HG03159 (cell line): ENCODE measurements around the gene MT4.

Experiments used
- ATAC-seq: cut with Tn5 transposase; IDR thresholded peaks from one replicate; pipeline ENCODE4 v1.9.1; 2021; ENCODE audit warnings: mild to moderate bottlenecking, moderate library complexity; ENCODE audit not compliant: unreplicated experiment

Gene MT4

GRCh38 chr16:56564793-56565477 is at the start of gene MT4:
Gene MT4, plus strand, starts transcription at chr16:56565073. Its CDS starts 56 bp downstream, at chr16:56565129.
- no peak for ATAC-seq

- no peak for ATAC-seq
Observed at GRCh38 chr16:56515665-56516064, 49.2 kb upstream of the MT4 start.

- no peak for ATAC-seq
Observed at GRCh38 chr16:56517206-56517605, 47.7 kb upstream of the MT4 start.

DNA sequence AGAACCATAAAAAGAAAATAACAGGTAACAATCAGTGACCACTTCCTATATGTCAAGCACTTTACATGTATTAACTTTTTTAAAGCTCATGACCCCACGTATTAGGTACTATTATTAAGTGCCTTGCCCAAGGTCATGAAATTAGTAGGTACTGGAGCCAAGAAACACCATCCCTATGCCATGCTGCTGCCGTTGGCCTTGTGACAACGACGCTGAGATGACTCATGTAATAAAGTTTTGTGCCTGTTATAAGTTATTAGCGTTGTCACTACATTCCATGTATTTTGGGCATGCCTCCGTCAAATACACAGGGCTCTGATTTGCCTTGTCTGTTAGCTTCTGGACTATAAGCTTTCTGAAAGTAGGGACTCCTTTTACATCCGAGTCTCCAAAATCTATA is 46.4 kb upstream of the MT4 start:
- no peak for ATAC-seq

DNA sequence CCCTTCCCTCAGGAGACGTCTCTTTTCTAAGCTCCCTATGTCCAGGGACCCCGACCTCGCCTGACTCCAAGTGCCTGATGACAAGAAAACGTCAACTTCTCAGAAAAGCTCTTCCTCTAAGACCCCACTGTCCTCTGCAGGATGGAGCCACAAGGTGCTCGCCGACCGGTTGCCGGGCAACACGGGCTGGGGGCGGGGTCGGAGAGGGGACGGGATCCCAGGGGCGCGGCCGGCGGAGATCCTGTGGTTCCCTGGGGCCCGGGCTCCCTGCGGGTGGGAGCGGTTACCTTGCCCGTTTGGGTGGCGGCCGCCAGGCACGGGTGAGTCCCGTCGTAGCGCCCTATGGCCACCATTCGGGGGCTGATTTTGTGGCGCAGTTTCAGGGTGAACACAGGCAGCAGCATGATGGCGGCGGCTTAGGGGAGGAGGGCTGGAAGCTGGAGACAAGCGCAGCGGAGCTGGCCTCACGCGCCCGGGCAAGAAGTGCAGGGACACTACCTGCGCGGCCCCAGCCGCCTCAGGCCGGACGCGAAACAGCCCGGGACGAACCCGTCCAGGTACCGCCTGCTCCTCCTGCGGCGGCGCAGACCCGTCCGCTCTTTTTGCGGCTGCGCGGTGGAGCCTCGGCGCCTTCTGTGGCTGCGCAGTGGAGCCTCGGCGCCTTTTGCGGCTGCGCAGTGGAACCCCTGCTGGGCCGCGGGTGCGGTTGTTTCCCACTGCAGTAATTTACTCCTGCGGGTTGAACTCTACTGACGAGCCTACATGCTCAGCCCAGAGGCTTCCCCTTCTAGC is 45.2 kb upstream of the MT4 start, which contains the start of gene BBS2:
Gene BBS2 (minus strand): TSS at position 566 of the 792 bp plus-strand sequence. CDS start 162 bp downstream, at position 404.
- peak; percentile 78 for ATAC-seq

GRCh38 chr16:56520251-56520577 is 44.7 kb upstream of the MT4 start:
- no peak for ATAC-seq

DNA sequence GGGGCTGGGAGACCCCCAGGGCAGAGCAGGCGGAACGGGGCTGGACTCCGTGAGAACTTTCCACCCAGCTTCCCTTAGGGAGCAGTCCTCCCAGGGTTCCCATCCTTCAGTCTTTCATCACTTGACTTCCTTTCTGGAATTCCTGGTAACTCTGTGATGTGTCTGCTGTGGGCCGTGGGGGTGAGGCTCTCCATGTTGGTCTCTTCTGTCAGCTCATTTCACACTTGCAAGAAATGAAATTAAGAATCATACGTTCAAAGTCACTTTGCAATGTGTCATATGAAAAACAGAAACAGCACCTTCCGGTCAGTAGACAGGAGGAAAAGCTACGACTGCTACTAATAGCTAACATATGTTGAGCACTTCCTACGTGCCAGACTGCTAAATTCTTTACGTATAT is 39.6 kb upstream of the MT4 start:
- no peak for ATAC-seq

- ATAC-seq, result no peak
Observed at GRCh38 chr16:56530872-56531271, 34.0 kb upstream of the MT4 start.

DNA sequence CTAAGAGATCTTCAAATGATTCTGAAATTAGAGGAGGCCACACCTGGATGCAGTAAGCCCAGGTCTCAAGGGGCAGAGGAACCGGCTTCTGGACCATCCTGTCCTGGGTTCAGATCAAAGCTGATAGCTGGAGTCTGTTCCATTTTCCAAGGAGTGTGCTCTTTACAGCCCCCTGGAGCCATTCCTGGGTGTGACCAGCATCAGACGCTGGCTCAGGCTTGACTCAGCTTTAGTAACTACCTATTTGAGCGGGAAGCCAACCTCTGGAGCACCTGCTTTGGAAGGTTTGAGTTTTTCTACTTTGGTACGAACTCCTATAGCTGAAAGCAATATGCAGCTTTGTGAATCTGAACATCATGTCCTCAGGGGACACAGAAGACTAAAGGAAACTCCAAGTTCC is 32.2 kb upstream of the MT4 start:
- no peak for ATAC-seq

GRCh38 chr16:56534847-56535383 is 30.0 kb upstream of the MT4 start:
- no peak for ATAC-seq

GRCh38 chr16:56538331-56538730 is 26.5 kb upstream of the MT4 start:
- ATAC-seq, result no peak

- no peak for ATAC-seq
Observed at GRCh38 chr16:56539656-56540055, 25.2 kb upstream of the MT4 start.

DNA sequence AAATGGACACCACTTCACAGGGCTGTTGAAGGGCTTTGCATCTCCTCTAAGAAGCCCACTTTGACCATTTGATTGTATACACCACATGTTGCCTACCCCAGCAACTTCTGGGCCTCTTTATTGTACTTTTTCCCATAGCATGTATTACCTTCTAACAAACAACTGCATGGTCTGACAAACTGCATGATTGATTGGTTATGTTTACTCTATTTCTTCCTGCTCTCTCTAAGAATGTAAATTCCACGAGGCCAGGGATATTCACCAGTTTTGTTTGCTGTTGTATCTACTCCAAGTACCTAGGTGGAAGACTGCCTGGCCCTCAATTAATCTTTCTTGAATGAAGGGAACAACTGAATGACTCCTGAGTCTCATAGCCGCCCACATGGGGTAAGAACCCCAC is 22.8 kb upstream of the MT4 start:
- ATAC-seq, result no peak

DNA sequence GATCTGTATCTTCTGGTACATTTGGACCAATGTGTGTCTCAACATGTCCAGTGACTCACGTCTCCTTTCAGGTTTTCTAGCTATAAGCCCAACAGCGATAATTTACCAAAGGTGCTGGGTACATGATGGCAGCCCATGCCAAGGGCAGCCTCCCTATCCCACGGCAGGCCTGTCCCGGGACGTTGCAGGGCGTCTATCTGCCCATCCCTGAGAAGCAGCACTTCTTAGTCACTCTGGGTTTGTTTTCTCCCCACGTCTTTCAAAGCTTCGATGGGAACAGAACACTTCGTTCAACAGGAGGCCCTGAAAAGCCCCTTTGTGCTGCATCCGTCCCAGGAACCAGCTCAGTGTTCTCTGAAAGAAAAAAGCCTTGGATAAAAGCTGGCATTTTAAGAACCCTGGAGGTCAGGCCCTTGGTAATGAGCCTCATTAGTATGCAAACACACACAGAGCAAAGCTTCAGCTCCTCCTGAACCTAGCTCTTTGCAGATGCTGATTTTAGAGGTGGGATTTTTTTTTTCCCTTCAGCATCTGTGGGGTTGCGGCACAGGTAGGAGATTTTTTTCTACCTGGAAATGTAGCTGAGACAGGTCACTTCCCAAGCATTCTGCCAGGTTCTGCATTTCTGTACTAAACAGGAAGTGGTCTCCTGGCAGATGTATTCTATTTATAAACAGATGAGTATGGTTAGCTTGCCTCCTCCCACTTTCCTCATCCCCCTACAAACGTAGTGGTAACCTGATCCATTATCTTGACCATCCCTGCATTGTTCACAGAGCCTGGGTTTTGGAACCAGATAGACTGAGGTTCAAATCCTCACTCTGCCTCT is 17.5 kb upstream of the MT4 start:
- ATAC-seq, result no peak

GRCh38 chr16:56547949-56548567 is 16.8 kb upstream of the MT4 start:
- no peak for ATAC-seq

DNA sequence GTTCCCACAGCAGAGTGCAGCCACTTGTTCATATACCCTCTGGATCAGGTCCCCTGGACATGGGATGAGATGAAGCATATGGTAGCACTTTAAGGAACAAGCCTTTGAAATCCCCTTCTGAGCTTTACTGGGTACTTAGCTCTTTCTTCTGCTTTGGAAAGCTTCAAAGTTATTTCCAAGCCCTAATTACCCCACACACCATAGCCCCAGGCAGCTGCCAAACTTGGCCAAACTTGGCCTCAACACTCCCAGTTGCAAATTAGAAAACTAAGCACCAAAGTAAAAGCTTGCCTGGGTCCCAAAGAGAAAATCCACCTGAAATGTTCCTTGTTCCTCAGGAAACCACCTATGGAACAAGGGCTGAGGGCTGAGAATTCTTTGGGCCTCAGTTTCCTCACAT is 15.7 kb upstream of the MT4 start:
- ATAC-seq, result no peak

DNA sequence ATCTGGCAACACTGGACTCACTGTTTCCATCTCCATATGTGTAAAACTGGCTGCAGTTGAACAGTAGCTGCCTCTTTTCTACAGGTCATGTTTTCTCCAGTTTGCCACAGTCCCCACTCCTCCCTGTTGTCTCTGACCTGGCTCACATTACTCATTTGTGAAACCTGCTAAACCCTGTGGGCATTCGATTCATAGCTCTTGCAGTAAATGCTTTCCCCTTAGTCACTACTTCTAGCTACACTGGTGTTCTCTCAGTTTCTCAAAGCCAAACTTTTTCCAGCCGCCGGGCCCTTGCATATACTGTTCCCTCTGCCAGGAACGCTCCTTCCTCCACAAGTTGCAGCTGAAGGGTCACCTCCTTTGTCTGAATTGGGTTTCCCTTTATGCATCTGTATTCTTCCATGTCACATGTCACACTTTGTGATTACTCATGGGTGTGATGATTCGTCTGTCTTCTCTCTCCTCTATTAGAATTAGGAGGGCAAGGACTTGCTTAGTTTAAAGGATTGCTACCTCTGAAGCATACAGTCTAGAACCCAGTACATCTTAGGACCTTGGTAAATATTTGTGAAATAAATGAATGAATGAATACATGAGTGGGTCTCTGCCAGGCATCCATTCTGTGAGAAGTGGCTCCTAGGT is 15.0 kb upstream of the MT4 start:
- no peak for ATAC-seq

- no peak for ATAC-seq
Observed at GRCh38 chr16:56551796-56552738, 12.8 kb upstream of the MT4 start.

- ATAC-seq, result no peak
Observed at GRCh38 chr16:56554441-56554840, 10.4 kb upstream of the MT4 start.
